ENCODE measurements around the gene NDRG2.

DNA sequence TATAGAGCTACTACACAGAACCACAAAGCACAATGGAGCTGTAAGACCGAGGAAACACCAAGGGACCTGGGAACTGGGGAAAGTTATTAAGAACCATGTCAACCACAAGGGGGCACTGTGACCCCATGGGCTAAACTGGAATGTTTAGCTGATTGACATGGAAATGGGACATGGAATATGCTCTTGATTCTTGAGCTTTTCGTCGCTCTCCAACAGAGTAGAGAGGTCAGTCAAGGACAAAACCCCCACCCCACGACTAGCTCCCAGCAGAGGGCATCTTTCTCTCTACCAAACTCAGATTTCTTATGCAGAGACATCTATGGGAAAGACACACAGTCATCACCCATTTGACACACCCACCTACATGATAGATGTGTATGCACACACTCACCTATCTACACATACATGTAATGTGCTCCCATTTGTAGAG lies 10.1 kb downstream of the NDRG2 start:
- TF ChIP-seq, protein P1, sequence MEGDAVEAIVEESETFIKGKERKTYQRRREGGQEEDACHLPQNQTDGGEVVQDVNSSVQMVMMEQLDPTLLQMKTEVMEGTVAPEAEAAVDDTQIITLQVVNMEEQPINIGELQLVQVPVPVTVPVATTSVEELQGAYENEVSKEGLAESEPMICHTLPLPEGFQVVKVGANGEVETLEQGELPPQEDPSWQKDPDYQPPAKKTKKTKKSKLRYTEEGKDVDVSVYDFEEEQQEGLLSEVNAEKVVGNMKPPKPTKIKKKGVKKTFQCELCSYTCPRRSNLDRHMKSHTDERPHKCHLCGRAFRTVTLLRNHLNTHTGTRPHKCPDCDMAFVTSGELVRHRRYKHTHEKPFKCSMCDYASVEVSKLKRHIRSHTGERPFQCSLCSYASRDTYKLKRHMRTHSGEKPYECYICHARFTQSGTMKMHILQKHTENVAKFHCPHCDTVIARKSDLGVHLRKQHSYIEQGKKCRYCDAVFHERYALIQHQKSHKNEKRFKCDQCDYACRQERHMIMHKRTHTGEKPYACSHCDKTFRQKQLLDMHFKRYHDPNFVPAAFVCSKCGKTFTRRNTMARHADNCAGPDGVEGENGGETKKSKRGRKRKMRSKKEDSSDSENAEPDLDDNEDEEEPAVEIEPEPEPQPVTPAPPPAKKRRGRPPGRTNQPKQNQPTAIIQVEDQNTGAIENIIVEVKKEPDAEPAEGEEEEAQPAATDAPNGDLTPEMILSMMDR (IDR thresholded peaks at IDR 0.05): peak; percentile 96 to 98 (median 97)
- TF ChIP-seq POLR2A (IDR thresholded peaks at IDR 0.05): no peak
